Activated T-cell treated with anti-CD3 and anti-CD28 coated beads, Interleukin-2, amount 50 U/mL, for 48 hours (primary cell): Measurements from ENCODE around the gene SYTL1.
A peak's percentile ranks its signal among the peaks of the same experiment; 100 is the strongest.

Experiments
- DNase-seq, 2 experiments: peaks; one replicate each; pipeline ENCODE4 v3.0.0-alpha.2; 2020

The SYTL1 gene

GRCh38 chr1:27341525-27342252 lies at the start of gene SYTL1:
Gene SYTL1, plus strand, starts transcription at chr1:27342022. Its CDS starts 3,313 bp downstream, at chr1:27345335.
- peak; percentile 77 to 81 for DNase-seq

GRCh38 chr1:27292106-27292505 lies 49.7 kb upstream of the SYTL1 start:
- DNase-seq = no peak

GRCh38 chr1:27293915-27294314 lies 47.9 kb upstream of the SYTL1 start:
- no peak for DNase-seq

- peak; percentile 81 to 82 for DNase-seq
These were observed 45.0 kb upstream of the SYTL1 start for GRCh38 chr1:27296773-27297291.

- no peak for DNase-seq
These were observed 43.9 kb upstream of the SYTL1 start for GRCh38 chr1:27297903-27298302.

- no peak for DNase-seq
These were observed 43.0 kb upstream of the SYTL1 start for GRCh38 chr1:27298632-27299384.

GRCh38 chr1:27299385-27300271 lies 42.2 kb upstream of the SYTL1 start:
- no peak for DNase-seq

GRCh38 chr1:27300341-27301051 lies 41.3 kb upstream of the SYTL1 start:
- DNase-seq = peak; percentile 83 to 87

GRCh38 chr1:27301052-27301422 lies 40.8 kb upstream of the SYTL1 start:
- DNase-seq = no peak

- no peak for DNase-seq
These were observed 40.1 kb upstream of the SYTL1 start for GRCh38 chr1:27301582-27302199.

GRCh38 chr1:27302612-27303011 lies 39.2 kb upstream of the SYTL1 start:
- no peak for DNase-seq

GRCh38 chr1:27303509-27303908 lies 38.3 kb upstream of the SYTL1 start:
- DNase-seq = no peak

- no peak for DNase-seq
These were observed 35.8 kb upstream of the SYTL1 start for GRCh38 chr1:27306071-27306470.

- DNase-seq = no peak
These were observed 34.7 kb upstream of the SYTL1 start for GRCh38 chr1:27306892-27307761.

GRCh38 chr1:27307874-27308598 lies 33.8 kb upstream of the SYTL1 start:
- no peak for DNase-seq

GRCh38 chr1:27314169-27314568 lies 27.7 kb upstream of the SYTL1 start:
- no peak for DNase-seq

- DNase-seq = no peak
These were observed 27.1 kb upstream of the SYTL1 start for GRCh38 chr1:27314737-27315136.

GRCh38 chr1:27316860-27317259 lies 25.0 kb upstream of the SYTL1 start:
- DNase-seq = no peak

- no peak for DNase-seq
These were observed 23.7 kb upstream of the SYTL1 start for GRCh38 chr1:27318136-27318535.

GRCh38 chr1:27318596-27318995 lies 23.2 kb upstream of the SYTL1 start:
- no peak for DNase-seq
